GM23248 (cell line): ENCODE measurements around the gene MMP1.
A peak's percentile ranks its signal among the peaks of the same experiment; 100 is the strongest.

Experiments used
- EZH2 ChIP-seq: fragments of 200-600 bp; sonication (generic); IDR thresholded peaks from 2 replicates; pipeline ENCODE4 v1.6.1; 2018; ENCODE audit warnings: antibody characterized with exemption, mild to moderate bottlenecking; ENCODE audit not compliant: insufficient read depth, poor library complexity, severe bottlenecking
- EZH2phosphoT487 ChIP-seq: fragments of 200-600 bp; sonication (generic); IDR thresholded peaks from 2 replicates; pipeline ENCODE4 v1.6.1; 2018; ENCODE audit warnings: antibody characterized with exemption, moderate library complexity, mild to moderate bottlenecking, low read depth; ENCODE audit not compliant: insufficient read depth

DNA sequence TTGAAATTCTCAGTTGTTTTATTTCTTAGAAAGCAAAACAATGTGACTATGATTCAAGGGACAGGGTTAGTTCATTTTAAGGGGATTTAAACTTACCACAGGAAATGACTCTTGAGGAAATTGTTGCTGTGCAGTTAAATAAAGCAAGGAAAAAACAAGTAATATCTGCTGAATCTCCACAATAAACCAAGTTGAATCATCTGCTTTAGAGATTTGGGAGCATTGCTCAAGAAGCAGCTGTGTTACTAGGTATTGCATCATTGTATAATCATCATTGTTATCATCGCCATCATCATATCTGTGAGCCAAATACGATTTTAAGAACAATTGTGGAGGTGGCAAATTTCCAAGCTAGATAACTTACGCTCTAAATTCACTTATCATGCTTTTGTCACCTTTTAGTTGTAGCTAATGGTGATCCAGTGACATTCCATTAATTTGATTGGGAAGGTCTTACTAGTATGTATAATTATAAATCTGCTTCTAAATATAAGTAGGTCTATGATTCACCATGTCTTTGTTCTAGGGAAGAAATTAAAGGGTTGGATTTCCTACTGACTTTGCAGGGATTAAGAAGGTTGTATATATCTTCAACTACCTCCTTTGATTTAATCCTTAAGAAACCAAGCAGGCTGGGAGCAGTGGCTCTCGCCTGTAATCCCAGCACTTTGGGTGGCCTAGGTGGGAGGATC, 37.5 kb downstream of the MMP1 start:
- no peak for TF ChIP-seq EZH2
- peak; percentile 81; the same call in 1 of the 2 replicates for TF ChIP-seq EZH2phosphoT487
